ENCODE results near the gene NECAB3.

GRCh38 chr20:33645396-33645795 lies 28.8 kb downstream of the NECAB3 start:
- no peak for TF ChIP-seq CTCF (IDR thresholded peaks at IDR 0.05)
- no peak for TF ChIP-seq EZH2 (IDR thresholded peaks at IDR 0.05; ENCODE audit: borderline replicate concordance, insufficient read depth, low read depth, low read length, poor library complexity, severe bottlenecking)

Measured in B cell (primary cell).